HEK293T (cell line): Measurements from ENCODE around the gene CFAP161.

Experiments
- CTCF ChIA-PET: fragments of 350-600 bp; formaldehyde crosslinking; extraction: SDS; loops from one replicate; lab custom pipeline; 2021; ENCODE audit warnings: antibody characterized with exemption, inconsistent platforms; lab: Yijun Ruan, JAX
- POLR2A ChIA-PET: fragments of 350-600 bp; formaldehyde crosslinking; extraction: SDS; loops from one replicate; lab custom pipeline; 2020; ENCODE audit warnings: antibody characterized with exemption, inconsistent platforms; lab: Yijun Ruan, JAX
- DNase-seq: peaks from one replicate; pipeline ENCODE4 v3.0.0; 2012; ENCODE audit warnings: mixed read lengths; ENCODE audit errors: extremely low spot score
- ARNT ChIP-seq: fragments of 450-650 bp; IDR thresholded peaks from 2 replicates; pipeline ENCODE4 v1.6.1; 2017; ENCODE audit warnings: mild to moderate bottlenecking
- BHLHE40 ChIP-seq: fragments of 450-650 bp; IDR thresholded peaks from 2 replicates; pipeline ENCODE4 v1.6.1; 2016; ENCODE audit warnings: mild to moderate bottlenecking, moderate library complexity, borderline replicate concordance
- CTBP1 ChIP-seq: fragments of 450-650 bp; IDR thresholded peaks from 2 replicates; pipeline ENCODE4 v1.6.1; 2016; ENCODE audit warnings: borderline replicate concordance
- ELF4 ChIP-seq: fragments of 450-650 bp; IDR thresholded peaks from 2 replicates; pipeline ENCODE4 v1.6.1; 2017; ENCODE audit warnings: antibody characterized with exemption
- FOXA1 ChIP-seq: fragments of 450-650 bp; IDR thresholded peaks from 2 replicates; pipeline ENCODE4 v1.6.1; 2016; ENCODE audit warnings: mild to moderate bottlenecking
- FOXK2 ChIP-seq: fragments of 450-650 bp; IDR thresholded peaks from 2 replicates; pipeline ENCODE4 v1.6.1; 2016; ENCODE audit warnings: mild to moderate bottlenecking
- FOXM1 ChIP-seq: fragments of 450-650 bp; IDR thresholded peaks from 2 replicates; pipeline ENCODE4 v1.6.1; 2017; ENCODE audit warnings: mild to moderate bottlenecking, borderline replicate concordance
- HDGF ChIP-seq: fragments of 450-650 bp; IDR thresholded peaks from 2 replicates; pipeline ENCODE4 v1.6.1; 2017; ENCODE audit warnings: antibody characterized with exemption, borderline replicate concordance
- L3MBTL2 ChIP-seq: fragments of 450-650 bp; conservative IDR thresholded peaks from 2 replicates; pipeline ENCODE4 v1.6.1; 2016; ENCODE audit warnings: mild to moderate bottlenecking
- LEF1 ChIP-seq: fragments of 450-650 bp; IDR thresholded peaks from 2 replicates; pipeline ENCODE4 v1.6.1; 2017; ENCODE audit warnings: mild to moderate bottlenecking, borderline replicate concordance
- NFRKB ChIP-seq: fragments of 450-650 bp; IDR thresholded peaks from 2 replicates; pipeline ENCODE4 v1.6.1; 2016; ENCODE audit warnings: mild to moderate bottlenecking, moderate library complexity
- SP1 ChIP-seq: fragments of 450-650 bp; IDR thresholded peaks from 2 replicates; pipeline ENCODE4 v1.6.1; 2017
- SUZ12 ChIP-seq: fragments of 450-650 bp; IDR thresholded peaks from 2 replicates; pipeline ENCODE4 v1.6.1; 2016; ENCODE audit warnings: mild to moderate bottlenecking
- TARDBP ChIP-seq: fragments of 450-650 bp; IDR thresholded peaks from 2 replicates; pipeline ENCODE4 v1.6.1; 2016
- ZNF384 ChIP-seq: fragments of 450-650 bp; IDR thresholded peaks from 2 replicates; pipeline ENCODE4 v1.6.1; 2016
- TF ChIP-seq, protein P1 (sequence below): fragments of 450-650 bp; IDR thresholded peaks from 2 replicates; pipeline ENCODE4 v1.6.1; 2016

Gene CFAP161

DNA sequence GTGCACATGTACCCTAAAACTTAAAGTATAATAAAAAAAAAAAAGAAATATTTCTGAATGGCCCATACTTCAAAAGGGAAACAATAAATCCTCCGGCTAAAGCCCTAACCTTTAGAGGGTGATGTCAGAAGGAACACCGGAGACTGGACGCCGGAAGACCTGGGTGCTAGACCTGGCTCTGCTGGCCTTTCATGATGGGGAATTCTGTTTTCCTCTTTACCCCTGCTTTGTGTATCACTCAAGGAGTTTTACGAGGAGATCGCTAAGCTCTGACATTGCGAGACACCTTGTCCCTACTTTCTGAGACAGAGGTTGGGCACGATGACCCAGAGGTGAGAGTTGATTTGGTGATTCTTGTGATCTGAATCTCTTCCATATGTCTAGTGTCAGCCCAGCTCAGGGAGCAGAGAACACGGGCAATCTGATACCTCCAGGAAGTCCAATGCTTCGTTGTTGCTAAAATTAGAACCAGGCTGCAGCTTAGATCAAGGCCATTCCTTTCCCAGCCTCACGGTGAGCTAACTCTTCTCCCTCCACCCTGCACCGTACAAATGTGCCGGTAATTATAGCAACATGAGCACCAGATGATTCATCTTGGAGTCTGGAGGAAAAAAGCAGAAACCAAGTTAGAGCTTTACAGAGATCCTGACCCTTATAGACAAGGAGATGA, 42.0 kb upstream of the CFAP161 start:
- no peak for TF ChIP-seq ELF4
- ChIA-PET POLR2A (interaction anchor here (1.5 kb wide), 1 partner anchor 90 kb away, joined by 9 read pairs; no protein-coding TSS in a partner anchor), CTCF (interaction anchor here (0.7 to 5.6 kb wide), 6 partner anchors 9 to 313 kb away, joined by 3 to 27 read pairs (median 8); partner anchors contain the start of gene CEMIP)
- peak; percentile 61 for DNase-seq

GRCh38 chr15:81092559-81092902, 41.5 kb upstream of the CFAP161 start:
- TF ChIP-seq FOXM1 (no peak), HDGF (no peak), FOXK2 (no peak), ARNT (no peak), NFRKB (no peak), CTBP1 (no peak), SP1 (no peak), FOXA1 (no peak), LEF1 (no peak), ELF4 (no peak), ZNF384 (no peak), SUZ12 (no peak), TARDBP (no peak), BHLHE40 (no peak), L3MBTL2 (no peak)
- TF ChIP-seq, protein P1, sequence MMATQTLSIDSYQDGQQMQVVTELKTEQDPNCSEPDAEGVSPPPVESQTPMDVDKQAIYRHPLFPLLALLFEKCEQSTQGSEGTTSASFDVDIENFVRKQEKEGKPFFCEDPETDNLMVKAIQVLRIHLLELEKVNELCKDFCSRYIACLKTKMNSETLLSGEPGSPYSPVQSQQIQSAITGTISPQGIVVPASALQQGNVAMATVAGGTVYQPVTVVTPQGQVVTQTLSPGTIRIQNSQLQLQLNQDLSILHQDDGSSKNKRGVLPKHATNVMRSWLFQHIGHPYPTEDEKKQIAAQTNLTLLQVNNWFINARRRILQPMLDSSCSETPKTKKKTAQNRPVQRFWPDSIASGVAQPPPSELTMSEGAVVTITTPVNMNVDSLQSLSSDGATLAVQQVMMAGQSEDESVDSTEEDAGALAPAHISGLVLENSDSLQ: no peak
- ChIA-PET POLR2A (interaction anchor here (1.5 kb wide), 1 partner anchor 91 kb away, joined by 9 read pairs; no protein-coding TSS in a partner anchor), CTCF (interaction anchor here (0.7 to 5.6 kb wide), 6 partner anchors 9 to 313 kb away, joined by 3 to 27 read pairs (median 8); partner anchors contain the start of gene CEMIP)
- DNase-seq: no peak

DNA sequence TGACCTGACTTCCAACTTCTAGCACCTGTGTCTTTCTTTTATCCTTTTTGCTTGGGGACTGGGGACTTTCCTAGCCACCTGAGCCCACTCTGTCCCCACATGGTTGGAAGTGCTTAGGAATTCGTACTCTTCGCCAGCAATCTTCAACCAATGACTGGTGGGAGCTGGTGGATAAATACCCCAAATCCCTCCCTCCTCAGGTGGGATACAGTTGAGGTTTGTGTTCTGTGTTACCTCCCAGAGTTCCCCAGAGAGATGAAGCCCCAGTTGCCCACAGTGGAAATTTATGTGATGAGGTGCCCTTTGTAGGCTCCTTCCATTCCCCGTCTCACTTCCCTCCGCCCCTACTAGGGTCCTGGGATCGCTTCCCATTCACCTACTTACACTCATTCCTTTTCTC, 40.1 kb upstream of the CFAP161 start:
- DNase-seq: no peak
- ChIA-PET CTCF (interaction anchor here (5.6 kb wide), 1 partner anchor 13 kb away, joined by 27 read pairs; no protein-coding TSS in a partner anchor), POLR2A (no interaction called here)
- TF ChIP-seq LEF1 (no peak), FOXK2 (no peak), BHLHE40 (no peak), ZNF384 (no peak), ELF4 (no peak), CTBP1 (no peak), HDGF (no peak), SUZ12 (no peak), NFRKB (no peak), FOXA1 (no peak), TARDBP (no peak), L3MBTL2 (no peak), ARNT (no peak), FOXM1 (no peak), SP1 (no peak)
- TF ChIP-seq, protein P1: no peak

- ChIA-PET POLR2A (no interaction called here), CTCF (interaction anchor here (2.1 to 5.6 kb wide), 2 partner anchors 11 to 170 kb away, joined by 13 to 27 read pairs; no protein-coding TSS in a partner anchor)
- DNase-seq: no peak
- no peak for TF ChIP-seq SP1
- no peak for TF ChIP-seq FOXA1
- no peak for TF ChIP-seq CTBP1
- TF ChIP-seq BHLHE40: no peak
- TF ChIP-seq TARDBP: no peak
- TF ChIP-seq, protein P1: no peak
- TF ChIP-seq FOXM1: no peak
- TF ChIP-seq ARNT: no peak
- no peak for TF ChIP-seq HDGF
- TF ChIP-seq NFRKB: no peak
- no peak for TF ChIP-seq LEF1
- no peak for TF ChIP-seq FOXK2
- no peak for TF ChIP-seq ELF4
Observed at GRCh38 chr15:81095690-81096365, 38.2 kb upstream of the CFAP161 start.

GRCh38 chr15:81096398-81096797, 37.7 kb upstream of the CFAP161 start:
- POLR2A ChIA-PET: no interaction called here
- CTCF ChIA-PET: interaction anchor here (2.1 to 5.6 kb wide), 2 partner anchors 11 to 170 kb away, joined by 13 to 27 read pairs; no protein-coding TSS in a partner anchor
- TF ChIP-seq FOXA1 (no peak), HDGF (no peak), ELF4 (no peak), ZNF384 (no peak), FOXM1 (no peak)
- DNase-seq: no peak
